GM12891 (cell line): ENCODE data around the gene IQSEC2.

Experiments
- PAX5 ChIP-seq: IDR thresholded peaks from 2 replicates; pipeline ENCODE4 v1.6.1; 2011; ENCODE audit warnings: low read length, moderate library complexity, mild to moderate bottlenecking; ENCODE audit not compliant: insufficient read depth, severe bottlenecking
- POLR2A ChIP-seq: IDR thresholded peaks from 2 replicates; pipeline ENCODE4 v1.6.1; 2011; ENCODE audit warnings: low read depth, low read length, control low read depth
- POLR2AphosphoS5 ChIP-seq: IDR thresholded peaks from 2 replicates; pipeline ENCODE4 v1.6.1; 2011; ENCODE audit warnings: low read depth, low read length, control low read depth
- POU2F2 ChIP-seq: IDR thresholded peaks from 2 replicates; pipeline ENCODE4 v1.6.1; 2011; ENCODE audit warnings: low read depth, mild to moderate bottlenecking, control low read depth, low read length, moderate library complexity
- SPI1 ChIP-seq: IDR thresholded peaks from 2 replicates; pipeline ENCODE4 v1.6.1; 2011; ENCODE audit warnings: low read depth, low read length, control low read depth
- TAF1 ChIP-seq: IDR thresholded peaks from 2 replicates; pipeline ENCODE4 v1.6.1; 2011; ENCODE audit warnings: low read depth, low read length, control low read depth

- TF ChIP-seq TAF1 (no peak), POLR2AphosphoS5 (no peak), POU2F2 (no peak), POLR2A (no peak), SPI1 (no peak), PAX5 (no peak)
These were observed 17.7 kb downstream of the IQSEC2 start for GRCh38 chrX:53263597-53264094.
